HG03520 (cell line): ENCODE results near the gene CD247.

Experiments
- ATAC-seq: cut with Tn5 transposase; IDR thresholded peaks from one replicate; pipeline ENCODE4 v1.9.1; 2021; ENCODE audit warnings: mild to moderate bottlenecking, moderate library complexity; ENCODE audit not compliant: unreplicated experiment

Gene CD247

GRCh38 chr1:167419245-167419644 lies 99.1 kb downstream of the CD247 start:
- no peak for ATAC-seq

- ATAC-seq, result no peak
These were observed 99.9 kb downstream of the CD247 start for GRCh38 chr1:167418391-167418790.

DNA sequence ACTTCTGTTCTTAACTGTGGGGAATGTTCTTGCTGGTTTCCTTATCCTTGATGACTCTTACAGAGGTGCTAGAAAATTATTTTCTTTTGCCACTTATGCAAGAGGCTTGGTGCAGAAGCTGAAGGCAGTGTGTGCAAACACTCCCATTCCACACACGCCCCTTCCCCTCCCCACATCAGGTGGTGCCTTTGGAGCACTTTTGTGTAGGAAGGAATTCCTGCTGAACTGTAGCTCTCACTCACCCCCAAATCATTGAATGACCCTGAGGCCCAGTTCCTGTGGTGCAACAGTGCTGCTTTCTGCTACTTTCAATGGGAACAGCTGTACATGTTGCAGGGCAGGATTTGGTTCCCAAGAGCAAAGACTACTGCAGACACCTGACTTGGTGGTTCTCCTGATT lies 101.8 kb downstream of the CD247 start:
- ATAC-seq, result no peak

GRCh38 chr1:167413328-167413727 lies 105.0 kb downstream of the CD247 start:
- ATAC-seq, result no peak

- no peak for ATAC-seq
These were observed 105.4 kb downstream of the CD247 start for GRCh38 chr1:167412920-167413319.

- no peak for ATAC-seq
These were observed 106.3 kb downstream of the CD247 start for GRCh38 chr1:167412072-167412471.

- no peak for ATAC-seq
These were observed 109.1 kb downstream of the CD247 start for GRCh38 chr1:167409183-167409582.

DNA sequence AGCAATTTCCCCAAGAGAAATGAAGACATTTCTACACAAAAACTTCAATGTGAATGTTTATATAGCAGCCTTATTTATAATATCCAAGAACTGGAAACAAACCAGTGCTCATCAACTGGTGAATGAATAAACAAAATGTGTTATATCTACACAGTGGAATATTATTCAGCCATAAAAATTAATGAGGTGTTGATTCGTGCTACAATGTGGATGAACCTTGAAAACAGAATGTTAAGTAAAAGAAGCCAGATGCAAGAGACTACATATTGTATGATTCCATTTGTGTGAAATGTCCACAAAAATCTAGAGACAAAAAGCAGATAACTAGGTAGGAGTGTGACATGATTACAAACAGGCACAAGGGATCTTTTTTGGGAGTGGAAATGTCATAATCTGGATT lies 110.0 kb downstream of the CD247 start:
- ATAC-seq, result no peak

GRCh38 chr1:167404908-167405307 lies 113.4 kb downstream of the CD247 start:
- ATAC-seq, result no peak

DNA sequence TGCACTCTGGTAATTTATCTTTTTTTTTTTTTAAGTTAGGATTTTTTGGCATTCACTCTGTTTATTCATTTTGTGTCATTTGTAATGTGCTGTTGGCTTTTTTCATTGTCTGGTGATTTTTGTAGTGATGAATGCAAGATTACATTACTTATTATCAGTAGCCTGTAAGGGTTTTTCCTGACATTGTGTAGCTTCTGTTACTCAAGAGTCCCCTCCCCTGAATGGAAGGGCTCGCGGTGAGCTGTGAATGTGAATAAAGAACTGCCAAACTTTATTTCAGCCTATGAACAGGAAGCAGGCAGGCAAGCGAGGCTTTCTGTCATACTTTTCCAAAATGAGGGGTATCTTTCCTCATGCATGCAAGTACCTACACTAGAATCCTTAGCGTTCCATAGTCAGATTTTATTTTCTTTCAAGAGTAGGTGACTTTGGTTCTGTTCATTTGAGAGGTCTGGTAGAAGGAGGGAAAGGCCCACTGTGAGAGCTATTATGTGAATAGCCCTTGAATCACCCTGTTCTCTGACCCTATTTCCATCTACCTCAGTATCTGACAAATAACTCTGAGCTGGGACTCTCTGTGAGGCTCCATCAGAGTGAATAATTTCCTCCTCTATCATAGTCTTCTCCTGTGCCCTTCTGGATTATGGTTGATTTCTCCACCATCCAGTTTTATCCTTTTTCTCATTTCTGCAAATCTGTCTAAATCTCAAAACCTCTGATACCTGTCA lies 114.0 kb downstream of the CD247 start:
- no peak for ATAC-seq

- no peak for ATAC-seq
These were observed 117.0 kb downstream of the CD247 start for GRCh38 chr1:167401260-167401873.

DNA sequence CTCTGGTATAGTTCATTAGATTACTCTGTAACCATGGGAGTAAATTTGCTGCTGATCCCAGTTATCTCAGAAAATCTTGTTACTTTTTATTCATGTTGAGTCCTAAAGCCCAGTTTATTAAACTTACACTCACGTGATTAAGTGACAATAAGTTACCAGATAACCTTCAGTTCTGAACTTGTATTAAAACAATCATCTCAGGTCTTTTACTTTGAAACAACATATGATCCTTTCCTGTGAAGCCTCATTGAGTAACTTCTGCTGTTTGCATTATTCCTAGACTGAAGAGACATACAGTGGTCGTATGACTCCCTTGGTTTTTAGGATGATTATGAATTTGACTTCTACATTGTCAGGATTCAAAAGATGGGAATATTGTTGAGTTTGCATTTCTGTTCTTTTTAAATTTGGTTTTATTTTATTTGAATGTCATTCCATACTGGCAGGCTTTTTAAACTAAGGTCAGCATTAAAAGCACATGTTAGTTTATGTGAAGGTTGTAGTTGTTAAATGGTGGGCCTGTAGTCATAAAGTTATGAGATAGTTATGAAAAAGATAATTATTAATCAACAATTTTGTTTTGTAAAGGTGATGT lies 117.9 kb downstream of the CD247 start:
- no peak for ATAC-seq

- no peak for ATAC-seq
These were observed 126.1 kb downstream of the CD247 start for GRCh38 chr1:167392200-167392696.

DNA sequence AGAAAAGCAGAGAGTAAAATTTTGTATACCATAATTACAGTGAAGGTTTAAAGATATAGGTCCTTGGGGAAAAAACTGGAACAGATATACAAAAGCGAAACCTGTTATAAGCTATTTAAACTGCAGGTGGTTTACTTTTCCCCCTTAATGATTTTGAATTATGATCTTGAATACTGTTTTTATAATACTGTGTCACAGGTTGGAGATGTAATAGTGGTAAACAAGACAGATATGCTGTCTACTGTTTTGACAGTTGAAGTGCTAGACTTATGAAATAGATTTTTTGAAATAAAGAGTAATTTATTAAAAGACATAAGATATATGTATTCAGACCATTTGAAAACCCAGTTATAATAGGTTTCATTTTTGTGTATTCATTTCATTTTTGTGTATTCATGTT lies 129.4 kb downstream of the CD247 start:
- no peak for ATAC-seq

GRCh38 chr1:167387251-167387910 lies 130.9 kb downstream of the CD247 start:
- no peak for ATAC-seq
